Peyer's patch (tissue), 4 donors: ENCODE measurements around the gene CCDC3. TPM values are rescaled to one million over a fixed set of nuclear protein-coding genes. Genes with fewer than 3 reads are reported as not detected.

ENCODE experiments used
- DNase-seq, 3 donors: peaks; one replicate each; pipeline ENCODE4 v3.0.0-alpha.2; 2017 to 2019
- H3K27ac ChIP-seq, 4 donors: fragments of 200-600 bp; sonication (generic); one replicate each; pipeline ENCODE4 v1.5.1; 2016 to 2019
- H3K27me3 ChIP-seq, 2 donors: fragments of 200-600 bp; sonication (generic); one replicate each; pipeline ENCODE4 v1.5.1; 2019
- H3K36me3 ChIP-seq, 3 donors: fragments of 200-600 bp; sonication (generic); one replicate each; pipeline ENCODE4 v1.5.1; 2016 to 2019
- H3K4me1 ChIP-seq, 4 donors: fragments of 200-600 bp; sonication (generic); one replicate each; pipeline ENCODE4 v1.5.1; 2016 to 2019
- H3K4me3 ChIP-seq, 4 donors: fragments of 200-600 bp; sonication (generic); 1 replicate in 3 of 4; 2 replicates in 1 of 4; pipeline ENCODE4 v1.5.1; 2016 to 2019; ENCODE audit warnings: mild to moderate bottlenecking in 1 of 4
- H3K9me3 ChIP-seq, 4 donors: fragments of 200-600 bp; sonication (generic); one replicate each; pipeline ENCODE4 v1.5.1; 2016 to 2019; ENCODE audit warnings: mild to moderate bottlenecking in 1 of 4
- CTCF ChIP-seq, 6 experiments: fragments of 450-650 bp in 4 of 6; fragments of 200-600 bp in 2 of 6; sonication (generic) in 1 of 6; IDR thresholded peaks; one replicate each; pipeline ENCODE4 v1.5.1; 2017 to 2019; ENCODE audit warnings: antibody characterized with exemption in 6 of 6, mild to moderate bottlenecking in 3 of 6, moderate library complexity in 1 of 6
- POLR2A ChIP-seq, 2 donors: fragments of 450-650 bp; IDR thresholded peaks; one replicate each; pipeline ENCODE4 v1.5.1; 2017; ENCODE audit warnings: antibody characterized with exemption in 2 of 2, mild to moderate bottlenecking in 2 of 2, moderate library complexity in 2 of 2
- total RNA-seq, 4 donors: library from RNA; depleted of rRNA; stranded (reverse); fragments of >200 nt; gene quantifications; one replicate each; pipeline ENCODE4 v1.1.0, GENCODE V29; 2016

The CCDC3 gene
- total RNA-seq, 4 donors from 2014 or later: 1.1 to 3.9 (median 2.7) TPM

- no peak overlapping the region for H3K27ac ChIP-seq
- DNase-seq: no peak
- H3K4me1 ChIP-seq: no peaks in the 10 kb centered on the region
- H3K27me3 ChIP-seq: no peaks in the 10 kb centered on the region
- no peak for TF ChIP-seq CTCF (IDR thresholded peaks at IDR 0.05)
- no peak for TF ChIP-seq POLR2A (IDR thresholded peaks at IDR 0.05)
- no peaks in the 10 kb centered on the region for H3K9me3 ChIP-seq
- no peaks in the 10 kb centered on the region for H3K36me3 ChIP-seq
- no peak overlapping the region for H3K4me3 ChIP-seq
These were observed 19.9 kb downstream of the CCDC3 start for GRCh38 chr10:12981570-12981969.

- no peaks in the 10 kb centered on the region for H3K4me1 ChIP-seq
- no peaks in the 10 kb centered on the region for H3K9me3 ChIP-seq
- TF ChIP-seq CTCF (IDR thresholded peaks at IDR 0.05): no peak
- TF ChIP-seq POLR2A (IDR thresholded peaks at IDR 0.05): no peak
- no peaks in the 10 kb centered on the region for H3K27me3 ChIP-seq
- no peak overlapping the region for H3K27ac ChIP-seq
- no peak overlapping the region for H3K4me3 ChIP-seq
- no peaks in the 10 kb centered on the region for H3K36me3 ChIP-seq
- DNase-seq: no peak
These were observed 20.7 kb downstream of the CCDC3 start for GRCh38 chr10:12980713-12981306.

- Histone ChIP-seq H3K4me3 (no peak overlapping the region), H3K27ac (no peak overlapping the region), H3K9me3 (no peaks in the 10 kb centered on the region), H3K4me1 (no peaks in the 10 kb centered on the region), H3K36me3 (no peaks in the 10 kb centered on the region), H3K27me3 (no peaks in the 10 kb centered on the region)
- DNase-seq: no peak
- TF ChIP-seq POLR2A (IDR thresholded peaks at IDR 0.05): no peak
- TF ChIP-seq CTCF (IDR thresholded peaks at IDR 0.05): no peak
These were observed 21.3 kb downstream of the CCDC3 start for GRCh38 chr10:12980102-12980661.

GRCh38 chr10:12978891-12979290, 22.6 kb downstream of the CCDC3 start:
- Histone ChIP-seq H3K4me1 (no peaks in the 10 kb centered on the region), H3K27me3 (no peaks in the 10 kb centered on the region), H3K36me3 (no peaks in the 10 kb centered on the region), H3K27ac (no peak overlapping the region), H3K9me3 (no peaks in the 10 kb centered on the region), H3K4me3 (no peak overlapping the region)
- TF ChIP-seq POLR2A (IDR thresholded peaks at IDR 0.05): no peak
- TF ChIP-seq CTCF (IDR thresholded peaks at IDR 0.05): no peak
- DNase-seq: no peak

GRCh38 chr10:12975906-12976305, 25.6 kb downstream of the CCDC3 start:
- H3K4me1 ChIP-seq: no peaks in the 10 kb centered on the region
- TF ChIP-seq POLR2A (IDR thresholded peaks at IDR 0.05): no peak
- TF ChIP-seq CTCF (IDR thresholded peaks at IDR 0.05): no peak
- H3K27me3 ChIP-seq: no peaks in the 10 kb centered on the region
- no peak for DNase-seq
- no peak overlapping the region for H3K4me3 ChIP-seq
- H3K9me3 ChIP-seq: no peaks in the 10 kb centered on the region
- H3K27ac ChIP-seq: no peak overlapping the region
- no peaks in the 10 kb centered on the region for H3K36me3 ChIP-seq
